IPS-NIHi11 (cell line): Measurements from ENCODE around the gene PRKN.
"Not testable (repeated sequence)": the region's sequence is repeated elsewhere in the genome, so short reads cannot be mapped to it uniquely, and the experiment has no call there.

Source experiments
- DNase-seq: peaks from one replicate; pipeline ENCODE4 v3.0.0; 2012; ENCODE audit warnings: mixed read lengths, low spot score

The PRKN gene

GRCh38 chr6:162443101-162443500 lies 284.5 kb downstream of the PRKN start:
- DNase-seq = peak; percentile 15

DNA sequence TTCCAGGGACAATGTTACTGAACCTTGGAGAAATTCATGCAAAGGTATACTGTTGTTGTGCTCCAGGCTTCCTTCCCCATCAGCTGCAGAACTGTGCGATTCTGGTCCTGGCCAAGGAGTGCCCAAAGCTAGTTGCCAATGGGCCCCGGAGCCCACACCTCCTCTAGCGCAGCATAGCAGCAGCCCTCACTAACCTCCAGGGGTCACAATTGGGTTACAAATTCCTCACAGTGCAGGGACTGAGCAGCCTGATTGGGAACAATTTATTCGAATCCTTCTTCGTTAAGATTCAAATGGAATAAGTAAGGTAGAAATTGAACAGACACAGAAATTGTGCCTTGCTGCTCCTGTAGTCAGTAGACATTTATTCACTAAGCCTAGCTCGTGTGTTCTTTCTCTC lies 284.9 kb downstream of the PRKN start:
- DNase-seq = peak; percentile 61

DNA sequence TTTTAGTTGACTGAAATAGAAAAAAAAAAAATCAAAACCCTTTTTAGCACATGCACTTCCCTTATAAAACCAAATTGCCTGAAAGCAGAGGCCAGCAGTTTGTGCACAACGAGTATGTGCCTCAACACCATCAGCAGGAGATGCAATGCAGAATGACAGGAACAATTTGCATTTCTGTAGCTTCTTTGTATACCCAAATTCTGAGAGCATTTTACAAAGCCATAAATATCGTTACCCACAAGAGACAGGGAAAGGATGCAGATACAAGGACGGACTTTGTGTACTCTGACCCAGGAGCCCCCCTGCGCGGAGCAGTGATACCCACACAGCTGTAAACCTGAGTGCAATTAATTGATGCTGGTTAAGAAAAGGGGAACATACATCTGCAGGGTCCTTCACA lies 285.6 kb downstream of the PRKN start:
- no peak for DNase-seq

DNA sequence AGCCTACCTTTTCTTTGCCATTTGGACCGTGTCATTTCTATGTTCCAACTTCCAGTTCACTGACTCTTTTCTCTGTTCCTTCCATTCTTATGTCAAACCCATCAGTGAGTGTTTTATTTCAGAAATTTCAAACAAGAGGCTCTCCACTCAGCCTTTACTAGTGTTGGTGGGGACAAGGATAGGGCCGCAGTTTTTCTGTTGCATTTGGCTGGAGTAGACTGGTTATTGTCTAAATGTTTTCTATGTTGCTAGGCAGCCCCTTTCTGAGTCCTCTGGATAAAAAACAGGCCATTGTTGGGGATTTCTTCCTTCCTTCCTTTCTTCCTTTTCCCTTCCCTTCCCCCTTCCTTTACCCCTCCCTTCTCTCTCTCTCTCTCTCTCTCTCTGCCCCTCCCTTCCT lies 288.6 kb downstream of the PRKN start:
- no peak for DNase-seq

GRCh38 chr6:162435071-162435470 lies 292.5 kb downstream of the PRKN start:
- DNase-seq = no peak

DNA sequence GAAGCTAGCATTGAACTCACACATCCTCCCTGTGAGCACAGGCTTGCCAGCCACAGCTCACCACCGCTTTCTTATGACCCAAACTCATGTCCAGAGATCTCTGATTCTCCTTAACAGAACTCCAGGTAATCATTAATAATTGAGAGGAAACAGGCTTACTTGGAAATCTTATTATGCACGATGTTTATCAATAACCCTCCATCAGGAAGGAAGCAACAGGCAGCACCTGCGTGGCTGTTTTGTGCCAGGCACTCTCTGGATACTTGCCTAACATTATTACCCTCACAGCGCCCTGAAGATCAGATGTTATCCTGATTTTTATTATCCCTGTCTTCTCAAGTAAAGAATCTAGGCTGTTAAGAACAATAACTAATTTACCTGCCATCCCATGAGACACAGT lies 306.6 kb downstream of the PRKN start:
- DNase-seq = no peak

- DNase-seq = no peak
Measured at GRCh38 chr6:162416831-162417537, 310.6 kb downstream of the PRKN start.

DNA sequence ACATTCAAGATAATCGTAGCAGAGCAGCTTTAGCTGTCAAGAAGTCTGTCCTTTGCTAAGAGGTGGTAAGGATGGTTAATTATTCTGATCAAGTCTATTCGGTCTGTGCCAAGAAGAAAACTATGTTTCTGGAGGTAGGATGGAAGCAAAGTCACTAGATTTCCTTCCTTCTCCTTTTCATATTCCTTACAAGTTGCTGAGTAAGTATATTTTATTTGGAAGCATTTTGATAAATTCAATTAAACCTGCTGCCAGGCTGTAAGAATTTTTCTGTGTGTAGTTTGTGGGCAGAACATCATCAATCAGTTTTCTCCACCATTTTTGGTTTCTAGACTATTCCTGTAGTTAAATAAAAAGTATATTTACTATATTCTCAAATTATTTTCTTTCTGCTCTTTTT lies 311.3 kb downstream of the PRKN start:
- DNase-seq = no peak

GRCh38 chr6:162409741-162410691 lies 317.6 kb downstream of the PRKN start:
- DNase-seq = peak; percentile 61

- DNase-seq = peak; percentile 29
Measured at GRCh38 chr6:162408826-162409535, 318.6 kb downstream of the PRKN start.

DNA sequence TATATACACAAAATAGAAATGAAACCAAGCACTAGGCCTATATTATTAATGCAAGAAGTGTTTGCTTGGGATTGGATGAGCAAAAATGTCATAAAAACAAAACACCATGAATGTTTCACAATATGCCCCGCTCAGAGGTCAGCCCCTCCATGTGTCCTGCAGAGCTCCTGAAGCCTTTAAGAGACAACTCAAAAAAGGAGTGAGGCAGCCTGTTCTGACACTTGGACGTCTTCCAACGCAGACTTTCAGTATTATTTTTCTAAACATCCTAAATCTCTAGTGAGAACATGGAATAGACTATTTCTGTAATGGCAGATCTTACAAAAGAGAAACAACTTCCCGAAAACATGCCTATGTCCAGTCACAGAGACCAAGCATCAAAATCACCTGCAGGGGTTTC lies 322.6 kb downstream of the PRKN start:
- no peak for DNase-seq

DNA sequence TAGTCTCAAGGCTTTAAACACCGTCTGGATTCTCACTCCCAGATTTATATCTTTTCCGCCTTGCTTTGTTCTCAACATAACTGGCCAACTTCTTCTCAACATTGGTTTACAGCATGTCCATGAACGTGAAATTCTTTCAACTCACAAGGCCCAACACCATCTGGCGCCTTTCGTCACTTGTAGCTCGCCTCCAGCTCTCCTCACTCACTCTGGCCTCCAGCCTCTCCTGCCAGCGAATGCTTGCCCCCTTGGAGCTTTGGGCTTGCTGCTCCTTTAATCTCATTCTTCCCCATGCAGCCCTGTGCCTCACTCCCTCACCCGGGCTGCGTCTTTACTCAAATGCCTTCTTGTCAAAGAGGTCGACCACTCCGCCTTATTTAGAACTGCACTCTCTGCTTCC lies 324.5 kb downstream of the PRKN start:
- DNase-seq = no peak

GRCh38 chr6:162395181-162395580 lies 332.4 kb downstream of the PRKN start:
- DNase-seq = no peak

DNA sequence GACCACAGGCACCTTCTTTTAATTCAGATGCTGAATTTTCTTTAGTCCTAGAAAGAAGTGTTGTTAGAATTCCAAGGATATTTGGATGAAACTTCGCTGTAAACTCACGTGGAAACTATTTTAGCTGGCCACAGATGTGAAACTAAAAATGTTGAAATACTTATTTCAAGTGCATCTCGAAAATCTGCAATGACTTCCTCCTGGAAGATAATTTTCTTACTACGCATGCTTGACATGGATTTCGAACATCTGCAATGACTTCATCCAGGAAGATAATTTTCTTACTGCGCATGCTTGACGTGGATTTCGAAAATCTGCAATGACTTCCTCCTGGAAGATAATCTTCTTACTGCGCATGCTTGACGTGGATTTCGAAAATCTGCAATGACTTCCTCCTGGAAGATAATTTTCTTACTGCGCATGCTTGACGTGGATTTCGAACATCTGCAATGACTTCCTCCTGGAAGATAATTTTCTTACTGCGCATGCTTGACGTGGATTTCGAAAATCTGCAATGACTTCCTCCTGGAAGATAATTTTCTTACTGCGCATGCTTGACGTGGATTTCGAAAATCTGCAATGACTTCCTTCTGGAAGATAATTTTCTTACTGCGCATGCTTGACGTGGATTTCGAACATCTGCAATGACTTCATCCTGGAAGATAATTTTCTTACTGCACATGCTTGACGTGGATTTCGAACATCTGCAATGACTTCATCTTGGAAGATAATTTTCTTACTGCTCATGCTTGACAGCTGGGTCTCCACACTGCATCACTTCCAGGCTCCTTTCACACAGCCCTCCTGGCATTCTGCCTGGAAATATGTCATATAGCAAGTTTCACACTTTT lies 336.4 kb downstream of the PRKN start:
- DNase-seq = not testable (repeated sequence)

GRCh38 chr6:162389343-162390085 lies 338.1 kb downstream of the PRKN start:
- DNase-seq = no peak

GRCh38 chr6:162388383-162388777 lies 339.2 kb downstream of the PRKN start:
- DNase-seq = no peak

DNA sequence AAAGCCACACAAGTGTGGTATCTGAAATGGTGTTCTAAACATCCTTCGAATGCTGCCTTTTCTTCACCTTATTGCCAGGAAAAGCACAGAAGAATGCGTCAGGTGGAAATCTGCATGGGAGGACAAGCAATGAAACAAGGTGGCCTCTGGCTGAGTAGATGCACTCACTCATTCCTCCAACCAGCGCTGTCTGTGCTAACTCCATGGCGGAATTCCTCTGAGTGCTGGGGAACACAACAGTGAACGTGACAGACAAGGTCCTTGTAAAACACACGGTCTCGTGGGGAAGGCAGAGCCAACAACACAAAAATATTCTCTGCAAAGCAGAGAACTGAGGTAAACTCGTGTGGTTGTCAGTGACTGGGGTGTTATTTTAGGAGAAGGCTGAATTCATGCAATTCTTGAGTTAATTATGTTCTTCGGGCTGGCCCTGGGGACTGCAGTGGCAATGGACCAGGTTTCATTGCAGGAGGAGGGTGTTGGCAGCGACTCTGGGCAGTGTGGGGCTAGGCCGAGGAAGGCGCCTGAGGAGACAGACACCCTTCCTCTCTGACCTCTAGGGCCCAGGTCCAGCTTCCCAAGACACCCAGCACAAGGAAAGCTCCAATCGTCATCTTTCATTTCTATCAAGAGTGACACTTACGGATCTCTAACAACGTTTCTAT lies 339.7 kb downstream of the PRKN start:
- DNase-seq = no peak

DNA sequence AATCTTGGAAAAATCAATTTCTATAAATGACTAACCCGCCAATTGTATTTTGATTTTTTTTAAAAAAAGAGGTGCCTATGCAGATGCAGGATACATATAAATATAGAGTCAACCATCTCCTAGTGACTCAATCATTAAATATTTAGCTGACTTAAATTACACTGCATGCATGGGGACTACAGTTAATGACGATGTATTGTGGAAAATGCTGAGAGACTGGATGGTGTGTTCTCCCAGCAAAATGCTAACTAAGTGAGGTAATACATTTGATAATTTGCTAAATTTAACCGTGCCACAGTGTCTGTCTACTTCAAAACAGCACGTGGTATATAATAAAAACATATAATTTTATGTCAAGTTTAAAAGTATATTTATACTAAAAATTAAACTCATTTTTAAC lies 341.6 kb downstream of the PRKN start:
- DNase-seq = no peak

GRCh38 chr6:162379757-162380409 lies 347.7 kb downstream of the PRKN start:
- DNase-seq = no peak

DNA sequence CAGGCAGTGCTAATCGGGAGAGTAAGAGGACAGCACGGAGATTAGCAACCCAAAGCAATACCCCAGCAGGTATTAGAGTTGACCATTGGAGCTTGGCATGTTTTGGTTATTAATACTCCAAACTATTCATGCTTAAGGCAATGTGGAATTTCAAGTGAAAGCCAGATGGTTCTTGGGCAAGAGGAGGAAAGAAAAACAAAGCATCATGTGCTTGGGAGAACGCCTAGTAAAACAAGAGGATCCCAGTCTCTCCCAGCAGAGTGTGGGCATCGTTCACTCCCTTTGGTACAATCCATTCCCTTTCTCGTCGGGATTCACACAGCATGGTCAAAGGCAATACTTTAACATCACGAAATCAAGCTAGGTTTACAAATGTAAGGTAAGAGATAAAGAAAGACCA lies 349.8 kb downstream of the PRKN start:
- DNase-seq = no peak
